ENCODE measurements around the gene ZNF436. TPM values are rescaled to one million over a fixed set of nuclear protein-coding genes. Genes with fewer than 3 reads are reported as not detected.

ZNF436 gene
- polyA plus RNA-seq, 1 donor (not counting 4 experiments of a cell fraction or from before 2014, with no cell fraction given) = 12.6 TPM

- dilution Hi-C loops (cut with MboI; ENCODE audit: extremely low pct_ligation_motif_present, low sequenced_read_pairs) = no loop called here
- peaks cover 3% of the 10 kb centered on the region for H3K27me3 ChIP-seq (ENCODE audit: control insufficient read depth, extremely low read depth, insufficient read depth, low read length)
- H3K9ac ChIP-seq (ENCODE audit: control insufficient read depth, extremely low read depth, insufficient read depth, low read length) = no peak overlapping the region
- no peak overlapping the region for H3K4me2 ChIP-seq (ENCODE audit: control insufficient read depth, extremely low read depth, insufficient read depth, low read depth, low read length)
- H4K20me1 ChIP-seq (ENCODE audit: control insufficient read depth, extremely low read depth, insufficient read depth, low read length) = no peaks in the 10 kb centered on the region
- FAIRE-seq (no peak), DNase-seq (ENCODE audit: low read depth, low spot score) (no peak)
- no peak overlapping the region for H3K4me3 ChIP-seq (ENCODE audit: control insufficient read depth in 2 of 3, extremely low read depth in 1 of 3, insufficient read depth in 2 of 3, low read depth in 1 of 3, low read length in 3 of 3)
- no peaks in the 10 kb centered on the region for H3K79me2 ChIP-seq (ENCODE audit: control insufficient read depth, insufficient read depth, low read length)
- no peaks in the 10 kb centered on the region for H3K36me3 ChIP-seq (ENCODE audit: control insufficient read depth in 2 of 2, extremely low read depth in 1 of 2, insufficient read depth in 2 of 2, low read length in 2 of 2)
- H3K27ac ChIP-seq (ENCODE audit: control insufficient read depth, insufficient read depth, low read length) = no peak overlapping the region
- peaks cover 3% of the 10 kb centered on the region for H3K9me1 ChIP-seq (ENCODE audit: control insufficient read depth, extremely low read depth, insufficient read depth, low read length)
- TF ChIP-seq EZH2 (IDR thresholded peaks at IDR 0.05; ENCODE audit: low read length) (no peak), CTCF (optimal IDR thresholded peaks at IDR 0.05 in 1 of 3, IDR thresholded peaks at IDR 0.05 in 1 of 3, conservative IDR thresholded peaks at IDR 0.05 in 1 of 3; ENCODE audit: extremely low read depth in 1 of 3, insufficient read depth in 2 of 3, low read length in 3 of 3) (no peak)
- H3K9me3 ChIP-seq (ENCODE audit: control insufficient read depth, low read depth, low read length) = no peaks in the 10 kb centered on the region
- H2AFZ ChIP-seq (ENCODE audit: control insufficient read depth, low read length) = no peak overlapping the region
- H3K4me1 ChIP-seq (ENCODE audit: control insufficient read depth, extremely low read depth, insufficient read depth, low read length) = peaks cover 10% of the 10 kb centered on the region
Measured at GRCh38 chr1:23417570-23417969, 47.9 kb upstream of the ZNF436 start.

GRCh38 chr1:23416964-23417363 lies 47.3 kb upstream of the ZNF436 start:
- Histone ChIP-seq H3K9me3 (ENCODE audit: control insufficient read depth, low read depth, low read length) (no peaks in the 10 kb centered on the region), H3K4me2 (ENCODE audit: control insufficient read depth, extremely low read depth, insufficient read depth, low read depth, low read length) (no peak overlapping the region), H2AFZ (ENCODE audit: control insufficient read depth, low read length) (no peak overlapping the region), H3K79me2 (ENCODE audit: control insufficient read depth, insufficient read depth, low read length) (no peaks in the 10 kb centered on the region), H3K27me3 (ENCODE audit: control insufficient read depth, extremely low read depth, insufficient read depth, low read length) (peaks cover 3% of the 10 kb centered on the region), H3K9me1 (ENCODE audit: control insufficient read depth, extremely low read depth, insufficient read depth, low read length) (peaks cover 3% of the 10 kb centered on the region), H3K27ac (ENCODE audit: control insufficient read depth, insufficient read depth, low read length) (no peak overlapping the region), H4K20me1 (ENCODE audit: control insufficient read depth, extremely low read depth, insufficient read depth, low read length) (no peaks in the 10 kb centered on the region), H3K9ac (ENCODE audit: control insufficient read depth, extremely low read depth, insufficient read depth, low read length) (no peak overlapping the region), H3K36me3 (ENCODE audit: control insufficient read depth in 2 of 2, extremely low read depth in 1 of 2, insufficient read depth in 2 of 2, low read length in 2 of 2) (no peaks in the 10 kb centered on the region), H3K4me1 (ENCODE audit: control insufficient read depth, extremely low read depth, insufficient read depth, low read length) (peaks cover 4% of the 10 kb centered on the region), H3K4me3 (ENCODE audit: control insufficient read depth in 2 of 3, extremely low read depth in 1 of 3, insufficient read depth in 2 of 3, low read depth in 1 of 3, low read length in 3 of 3) (no peak overlapping the region)
- TF ChIP-seq EZH2 (IDR thresholded peaks at IDR 0.05; ENCODE audit: low read length) (no peak), CTCF (optimal IDR thresholded peaks at IDR 0.05 in 1 of 3, IDR thresholded peaks at IDR 0.05 in 1 of 3, conservative IDR thresholded peaks at IDR 0.05 in 1 of 3; ENCODE audit: extremely low read depth in 1 of 3, insufficient read depth in 2 of 3, low read length in 3 of 3) (no peak)
- FAIRE-seq (no peak), DNase-seq (ENCODE audit: low read depth, low spot score) (no peak)
- dilution Hi-C loops (cut with MboI; ENCODE audit: extremely low pct_ligation_motif_present, low sequenced_read_pairs) = no loop called here
